ENCODE results near the gene FAM13A. TPM values are rescaled to one million over a fixed set of nuclear protein-coding genes. Genes with fewer than 3 reads are reported as not detected.

FAM13A gene
- total and polyA plus RNA-seq, 2 of the 13 experiments (the other 11 are each of a cell fraction or from before 2014, with no cell fraction given) = 1.2 to 36.2 TPM

- Histone ChIP-seq H3K4me1 (ENCODE audit: insufficient read depth, low read length) (peaks cover 63% of the 10 kb centered on the region), H2AFZ (ENCODE audit: low read length) (no peak overlapping the region), H4K20me1 (ENCODE audit: insufficient read depth, low read length) (peaks cover 41% of the 10 kb centered on the region), H3K27me3 (ENCODE audit: control insufficient read depth in 1 of 2, insufficient read depth in 2 of 2, low read length in 2 of 2) (no peaks in the 10 kb centered on the region; a peak in 1 of 5 replicates), H3K4me2 (ENCODE audit: low read depth, low read length) (peak overlapping the region; percentile 89), H3K79me2 (ENCODE audit: insufficient read depth, low read length) (peaks cover 67% of the 10 kb centered on the region), H3K9ac (ENCODE audit: insufficient read depth, low read depth, low read length) (peak overlapping the region; percentile 65), H3K9me3 (ENCODE audit: low read length) (no peaks in the 10 kb centered on the region), H3K4me3 (replicated peaks in 1 of 3; ENCODE audit: insufficient read depth in 1 of 3, low read depth in 2 of 3, low read length in 3 of 3) (peak overlapping the region; percentile 60 to 78 (median 76)), H3K36me3 (replicated peaks in 1 of 2; ENCODE audit: control insufficient read depth in 1 of 2, insufficient read depth in 2 of 2, low read length in 2 of 2) (no peaks in the 10 kb centered on the region), H3K27ac (ENCODE audit: extremely low read length, insufficient read depth, low read length) (no peak overlapping the region)
- ChIA-PET POLR2A (no interaction called here), CTCF (ENCODE audit: low intra/inter-chr PET ratio, low total read pairs) (interaction anchor here (5.5 kb wide), 1 partner anchor 203 kb away, joined by 78 read pairs; no protein-coding TSS in a partner anchor)
- intact Hi-C loops (cut with micrococcal nuclease; ENCODE audit: unreplicated experiment) = no loop called here
- in situ Hi-C loops (cut with HindIII; ENCODE audit: extremely low pct_ligation_motif_present, low pct_unique_long_range_greater_than_20kb) = loop anchor here (25.0 kb wide), 1 partner anchor 284 kb away; no protein-coding TSS in a partner anchor
- no TSS peak for BruUV-seq (replicated peaks)
- DNase-seq (ENCODE audit: low spot score) = no peak
- no peak for ATAC-seq
- no peak for FAIRE-seq
- 69% methylated on average over 10 of the region's 10 CpGs for WGBS (ENCODE audit: low lambda C conversion rate)
- no peak for TF ChIP-seq ZNF550 (CRISPR knock-in tag; IDR thresholded peaks at IDR 0.05; ENCODE audit: borderline replicate concordance)
- TF ChIP-seq RBFOX2 (IDR thresholded peaks at IDR 0.05; ENCODE audit: low read depth, low read length) = no peak
- no peak for TF ChIP-seq MYNN (CRISPR knock-in tag; IDR thresholded peaks at IDR 0.05; ENCODE audit: low read depth)
- no peak for TF ChIP-seq MED8 (CRISPR knock-in tag; IDR thresholded peaks at IDR 0.05; ENCODE audit: insufficient replicate concordance)
- 0 out of 2 replicates have a peak, but pooled peaks have one; percentile 16 for TF ChIP-seq HDAC1 (CRISPR knock-in tag; IDR thresholded peaks at IDR 0.05)
- no peak for TF ChIP-seq ZNF501 (CRISPR knock-in tag; IDR thresholded peaks at IDR 0.05)
- TF ChIP-seq MTF2 (CRISPR knock-in tag; IDR thresholded peaks at IDR 0.05; ENCODE audit: borderline replicate concordance) = no peak
- TF ChIP-seq STAT5B (CRISPR knock-in tag; IDR thresholded peaks at IDR 0.05) = no peak
- peak; percentile 42; the same call in 1 of the 2 replicates for TF ChIP-seq ZBTB38 (CRISPR knock-in tag; IDR thresholded peaks at IDR 0.05)
- TF ChIP-seq STAT6 (CRISPR knock-in tag; IDR thresholded peaks at IDR 0.05; ENCODE audit: borderline replicate concordance) = no peak
- TF ChIP-seq ZNF274 (CRISPR knock-in tag; IDR thresholded peaks at IDR 0.05) = no peak
- no peak for TF ChIP-seq TMF1 (CRISPR knock-in tag; IDR thresholded peaks at IDR 0.05; ENCODE audit: low read depth)
- TF ChIP-seq ETS1 (CRISPR knock-in tag; IDR thresholded peaks at IDR 0.05) = no peak
- TF ChIP-seq GMEB2 (CRISPR knock-in tag; IDR thresholded peaks at IDR 0.05; ENCODE audit: low read depth) = no peak
- peak; percentile 9; the same call in 1 of the 2 replicates for TF ChIP-seq SAP130 (CRISPR knock-in tag; IDR thresholded peaks at IDR 0.05; ENCODE audit: low read depth)
- TF ChIP-seq ISX (CRISPR knock-in tag; conservative IDR thresholded peaks at IDR 0.05) = no peak
- TF ChIP-seq EHMT2 (IDR thresholded peaks at IDR 0.05; ENCODE audit: borderline replicate concordance, low read depth, low read length) = no peak
- TF ChIP-seq AGO1 (IDR thresholded peaks at IDR 0.05; ENCODE audit: low read depth, low read length, poor library complexity, severe bottlenecking) = no peak
These were observed 236.1 kb downstream of the FAM13A start for GRCh38 chr4:88820698-88821415.
